NCI-H2196 treated with DMSO at 0.1 percent for 48 hours (cell line): ENCODE measurements around the gene PTGDS.

ENCODE experiments used
- DNase-seq: peaks from one replicate; lab custom pipeline; 2025; ENCODE audit not compliant: unreplicated experiment; lab: John Stamatoyannopoulos, UW

Gene PTGDS

DNA sequence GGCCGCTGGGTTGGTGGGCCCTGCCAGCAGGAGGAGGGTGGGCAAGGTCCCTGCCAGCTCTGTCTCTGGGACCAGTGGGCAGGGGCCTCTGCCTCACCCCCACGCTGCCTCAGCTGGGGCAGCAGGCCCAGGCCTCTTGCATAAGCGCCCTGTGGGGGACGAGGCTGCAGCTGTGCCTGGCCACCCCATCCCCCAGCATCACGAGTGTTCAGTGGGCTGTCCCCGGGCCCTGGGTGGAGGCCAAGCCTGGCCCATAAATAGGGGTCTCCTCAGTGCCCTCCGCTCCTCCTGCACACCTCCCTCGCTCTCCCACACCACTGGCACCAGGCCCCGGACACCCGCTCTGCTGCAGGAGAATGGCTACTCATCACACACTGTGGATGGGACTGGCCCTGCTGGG is at the start of gene PTGDS:
Gene PTGDS, plus strand, starts transcription at position 282 of the 400 bp plus-strand sequence. Its CDS starts 75 bp downstream, at position 357.
- no peak for DNase-seq

DNA sequence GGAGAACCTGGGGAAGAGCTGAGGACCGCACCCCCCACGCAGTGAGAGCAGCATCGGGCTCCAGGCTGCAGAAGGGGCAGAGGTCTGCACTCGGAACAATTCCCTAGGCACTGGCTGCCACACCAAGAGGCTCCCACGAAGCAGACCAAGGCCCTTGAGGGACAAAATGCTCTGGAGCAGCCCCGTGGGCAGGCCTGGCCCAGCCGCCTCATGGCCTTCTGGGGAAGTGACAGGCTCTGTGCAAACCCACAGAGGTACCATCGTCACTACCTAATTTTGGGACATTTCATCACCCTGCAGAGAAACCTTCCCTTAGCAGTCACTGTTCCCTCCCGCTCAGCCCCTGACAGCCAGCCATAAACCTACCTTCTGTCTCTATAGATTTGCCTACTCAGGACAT is 48.7 kb upstream of the PTGDS start:
- no peak for DNase-seq

DNA sequence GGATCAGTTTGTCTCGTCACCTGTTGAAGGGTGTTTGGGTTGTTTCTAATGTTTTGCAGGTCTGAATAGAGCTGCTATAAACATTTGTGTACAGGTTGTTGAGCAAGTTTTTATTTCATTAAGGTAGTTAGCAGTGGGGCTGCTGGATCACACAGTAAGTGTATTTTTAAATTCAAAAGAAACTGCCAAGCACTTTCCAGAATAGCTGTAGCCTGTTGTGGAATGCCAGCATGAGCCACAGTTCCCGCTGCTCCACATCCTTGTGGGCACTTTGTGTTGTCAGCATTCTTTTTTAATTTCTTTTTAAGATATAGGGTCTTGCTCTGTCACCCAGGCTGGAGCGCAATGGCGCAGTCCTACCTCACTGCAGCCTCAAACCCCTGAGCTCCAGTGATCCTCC is 47.3 kb upstream of the PTGDS start:
- no peak for DNase-seq

DNA sequence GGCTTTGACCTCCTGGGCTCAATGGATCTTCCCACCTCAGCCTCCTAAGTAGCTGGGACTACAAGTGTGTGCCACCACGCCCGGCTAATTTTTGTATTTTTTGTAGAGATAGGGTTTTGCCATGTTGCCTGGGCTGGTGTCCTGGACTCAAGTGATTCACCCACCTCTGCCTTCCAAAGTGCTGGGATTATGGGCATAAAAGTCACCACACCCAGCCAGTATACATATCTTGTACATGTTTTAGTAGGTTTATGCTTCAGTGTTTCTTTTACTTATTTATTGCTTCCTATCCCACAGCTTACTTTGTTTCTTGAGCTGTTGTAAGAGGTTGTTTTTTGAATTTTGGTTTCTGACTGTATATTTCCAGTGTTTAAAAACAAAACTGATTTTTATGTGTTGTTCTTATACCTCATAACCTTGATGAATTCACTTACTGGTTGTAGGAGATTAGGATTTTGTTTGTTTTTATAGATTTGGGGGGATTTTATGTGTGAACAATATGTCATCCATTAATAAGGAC is 45.6 kb upstream of the PTGDS start:
- no peak for DNase-seq

DNA sequence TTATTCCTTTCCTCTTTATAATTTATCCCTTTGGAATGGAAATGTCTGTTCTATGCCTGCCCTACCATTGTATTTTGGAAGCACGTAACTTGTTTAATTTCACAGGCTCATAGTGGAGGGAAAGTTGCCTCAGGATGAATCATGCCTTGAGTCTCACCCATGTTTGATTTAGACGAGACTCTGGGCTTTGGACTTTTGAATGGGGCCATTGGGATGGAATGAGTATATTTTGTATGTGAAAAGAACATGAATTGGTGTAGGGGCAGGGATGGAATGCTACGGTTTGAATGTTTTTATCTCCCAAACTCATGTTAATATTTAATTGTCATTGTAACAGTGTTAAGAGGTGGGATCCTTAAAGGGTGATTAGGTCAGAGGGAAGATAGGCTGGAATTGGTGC is 43.0 kb upstream of the PTGDS start:
- DNase-seq = no peak

DNA sequence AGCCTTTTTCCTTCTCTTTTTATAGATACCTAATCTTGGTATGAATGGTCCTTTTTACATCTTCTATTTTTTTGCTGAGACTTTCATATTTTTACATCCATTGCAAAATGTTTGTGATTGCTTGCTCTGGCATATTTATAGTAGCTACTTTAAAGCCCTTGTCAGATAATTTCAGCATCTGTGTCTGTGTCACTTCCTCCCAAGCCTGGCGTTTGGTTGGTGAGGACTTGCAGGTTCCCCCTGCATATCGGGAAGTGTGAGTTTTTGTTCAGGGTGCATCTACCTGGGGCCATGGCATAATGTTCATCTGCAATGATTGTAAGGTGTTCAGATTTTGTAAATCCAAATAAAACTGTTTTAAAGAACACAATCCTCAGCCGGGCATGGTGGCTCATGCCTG is 41.7 kb upstream of the PTGDS start:
- no peak for DNase-seq

DNA sequence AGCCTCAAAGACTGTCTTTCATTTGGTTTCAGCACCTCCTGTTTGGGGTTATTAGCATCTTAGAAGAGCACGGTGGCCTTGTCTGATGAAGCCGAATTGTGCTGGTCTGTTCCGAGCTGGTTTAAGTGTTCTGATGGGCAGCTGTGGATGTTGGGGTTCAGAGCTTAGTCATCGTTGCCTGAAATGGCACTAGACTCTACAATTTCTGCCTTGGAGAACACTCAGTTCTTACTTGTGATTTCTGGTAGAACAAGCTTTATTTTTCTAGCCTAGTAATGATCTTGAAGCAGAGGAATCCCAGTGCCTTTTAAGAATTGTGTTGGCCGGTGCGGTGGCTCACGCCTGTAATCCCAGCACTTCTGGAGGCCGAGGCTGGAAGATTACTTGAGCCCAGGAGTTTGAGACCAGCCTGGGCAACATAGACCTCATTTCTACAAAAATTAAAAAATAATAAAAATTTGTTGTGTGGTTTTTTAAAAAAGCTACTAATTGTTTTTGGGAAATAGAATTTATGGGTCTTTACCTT is 40.6 kb upstream of the PTGDS start:
- DNase-seq = no peak

DNA sequence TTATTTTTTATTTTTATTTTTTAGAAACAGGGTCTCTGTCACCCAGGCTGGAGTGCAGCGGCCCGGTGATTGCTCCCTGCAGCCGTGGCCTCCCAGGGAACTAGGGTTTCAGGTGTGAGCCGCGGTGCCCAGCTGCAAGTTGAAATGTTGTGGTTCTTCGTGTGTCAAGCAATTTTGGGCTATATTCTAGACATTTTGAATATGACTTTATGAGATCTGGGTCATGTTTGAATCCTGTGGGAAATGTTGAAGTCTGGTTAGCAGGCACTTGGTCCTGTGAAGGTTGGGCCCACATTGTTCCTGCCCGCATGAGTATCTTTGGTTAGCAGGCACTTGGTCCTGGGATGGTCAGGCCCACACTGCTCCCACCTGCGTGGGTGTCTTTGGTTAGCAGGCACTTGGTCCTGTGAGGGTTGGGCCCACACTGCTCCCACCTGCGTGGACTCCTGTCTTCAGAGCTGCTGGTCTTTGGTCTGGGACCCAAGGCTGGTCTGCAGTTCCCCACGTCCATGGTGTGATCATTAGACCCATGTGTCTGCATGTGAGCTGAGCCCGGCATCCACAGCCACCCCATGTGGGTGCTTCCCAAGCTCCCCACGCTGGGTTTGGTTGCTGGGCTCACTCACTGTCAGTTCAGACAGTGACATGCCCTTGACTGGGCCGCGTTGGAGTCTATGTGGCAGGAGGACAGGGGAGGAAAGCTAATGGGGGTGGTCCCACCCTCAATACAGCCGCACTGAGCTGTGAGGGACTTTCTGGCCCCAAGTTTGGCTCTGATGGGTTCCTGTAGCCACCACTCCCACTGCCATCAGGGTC is 39.9 kb upstream of the PTGDS start:
- DNase-seq = no peak

DNA sequence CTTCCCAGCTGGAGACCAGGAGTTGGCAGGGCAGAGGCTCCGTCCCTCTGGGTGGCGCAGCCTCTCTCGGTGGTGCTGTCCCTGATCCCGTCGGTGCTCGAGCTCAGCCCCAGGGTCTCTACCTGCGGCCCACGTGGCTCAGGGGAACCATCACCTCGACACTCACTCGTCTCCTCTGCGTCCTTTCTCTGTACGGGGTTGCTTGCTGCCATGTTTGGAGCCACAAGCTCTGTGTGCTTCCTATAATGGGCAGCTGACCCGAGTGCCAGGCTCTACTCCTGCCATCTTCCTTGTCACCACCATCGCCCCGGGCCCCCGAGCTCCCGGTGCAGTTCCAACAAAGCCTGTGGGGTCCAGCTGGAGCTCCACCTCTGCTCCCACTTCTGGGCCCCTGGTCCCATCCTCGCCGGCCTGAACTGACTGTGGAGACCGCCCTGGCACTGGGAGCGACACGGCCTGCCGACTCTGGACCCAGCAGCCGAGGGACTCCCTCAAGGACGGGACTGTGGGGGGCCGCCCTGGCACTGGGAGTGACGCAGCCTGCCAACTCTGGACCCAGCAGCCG is 37.8 kb upstream of the PTGDS start:
- no peak for DNase-seq

DNA sequence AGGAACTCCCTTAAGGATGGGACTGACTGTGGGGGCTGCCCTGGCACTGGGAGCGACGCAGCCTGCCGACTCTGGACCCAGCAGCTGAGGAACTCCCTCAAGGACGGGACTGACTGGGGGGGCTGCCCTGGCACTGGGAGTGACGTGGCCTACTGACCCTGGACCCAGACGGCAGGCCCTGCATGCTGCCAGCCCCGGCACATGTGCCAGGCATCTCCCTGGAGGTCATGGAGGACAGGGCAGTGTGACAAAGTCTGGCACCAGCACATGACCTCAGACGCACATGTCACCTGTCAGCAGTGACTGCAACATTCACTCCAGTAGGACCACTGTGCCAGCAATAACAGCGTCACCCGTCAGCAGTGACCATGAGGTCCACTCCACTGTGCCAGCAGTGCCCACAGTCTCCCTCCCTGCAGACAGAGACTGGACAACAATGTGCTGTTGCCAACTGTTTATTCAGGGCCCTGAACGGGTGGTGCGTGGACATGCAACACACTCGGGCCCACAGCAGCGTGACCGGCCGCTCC is 37.2 kb upstream of the PTGDS start:
- DNase-seq = no peak

DNA sequence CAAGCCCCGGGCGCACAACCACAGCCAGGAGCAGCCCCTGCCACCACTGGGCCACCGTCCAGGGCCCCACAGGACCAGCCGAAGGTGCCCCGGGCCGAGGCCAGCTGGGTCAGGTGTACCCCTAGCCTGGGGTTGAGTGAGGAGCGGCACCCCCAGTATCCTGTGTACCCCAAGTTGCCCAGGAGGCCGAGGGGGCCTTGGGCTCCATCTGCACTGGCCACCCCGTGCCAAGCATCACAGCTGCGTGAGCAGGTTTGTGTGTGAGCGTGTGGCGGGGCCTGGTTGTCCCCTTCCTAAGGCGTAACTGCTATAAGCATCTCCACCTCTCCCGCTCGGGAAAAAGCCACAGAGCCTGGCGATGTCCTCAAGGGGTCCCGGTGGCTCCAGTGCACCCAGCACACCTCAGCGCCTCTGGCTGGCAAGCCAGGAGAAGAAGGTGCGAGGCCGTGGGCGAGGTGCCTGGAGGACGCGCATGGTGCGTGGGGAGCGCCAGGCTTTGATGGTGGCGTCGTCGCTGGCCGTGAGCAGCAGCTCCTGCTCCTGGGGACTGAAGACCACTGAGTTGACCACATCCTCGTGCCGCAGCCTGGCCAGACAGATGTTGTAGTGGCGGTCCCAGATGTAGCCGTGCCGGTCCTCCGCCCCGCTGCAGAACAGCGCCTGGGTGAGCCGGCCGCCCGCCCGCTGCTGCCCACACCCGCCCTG is 36.6 kb upstream of the PTGDS start:
- DNase-seq = no peak

DNA sequence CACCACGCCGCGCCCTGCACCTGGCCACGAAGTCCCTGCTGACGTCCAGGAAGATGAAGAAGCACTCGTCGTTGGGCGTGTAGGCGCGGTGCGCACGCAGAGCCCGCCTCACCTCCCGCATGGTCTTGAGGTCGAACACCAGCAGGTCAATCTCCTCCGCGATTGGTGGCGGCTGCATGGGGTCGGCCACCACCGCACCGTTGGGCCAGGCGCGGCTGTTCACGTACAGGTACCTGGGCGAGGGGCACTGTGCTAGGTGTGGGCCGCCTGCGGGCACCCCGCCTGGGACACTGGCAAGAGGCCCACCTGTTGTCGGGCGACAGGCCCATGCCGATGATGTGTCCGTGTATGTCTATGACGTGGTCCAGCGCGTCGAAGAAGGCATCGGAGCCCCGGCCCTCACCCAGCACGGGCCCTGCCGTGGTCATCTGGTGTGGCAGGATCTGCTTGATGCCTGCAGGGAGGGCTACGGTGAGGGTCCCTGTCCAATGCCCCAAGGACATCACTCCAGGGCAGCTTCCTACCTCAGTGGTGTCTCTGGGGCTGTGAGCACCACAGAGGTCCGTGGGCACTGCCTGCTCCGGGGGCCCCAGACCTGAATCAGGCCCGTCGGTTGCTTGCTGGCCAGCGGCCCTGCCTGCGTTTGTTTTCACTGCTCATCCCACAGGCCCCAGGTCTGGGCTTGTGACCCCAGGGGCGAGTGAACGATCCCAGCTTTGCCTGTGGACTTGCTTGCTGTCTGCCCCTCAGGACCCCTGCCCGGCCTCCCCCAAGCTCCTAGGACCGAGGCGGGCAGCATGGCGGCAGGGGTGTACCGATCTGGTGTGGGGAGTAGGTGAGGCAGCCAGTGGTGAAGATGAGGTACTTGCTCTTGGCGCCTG is 35.8 kb upstream of the PTGDS start:
- DNase-seq = no peak

DNA sequence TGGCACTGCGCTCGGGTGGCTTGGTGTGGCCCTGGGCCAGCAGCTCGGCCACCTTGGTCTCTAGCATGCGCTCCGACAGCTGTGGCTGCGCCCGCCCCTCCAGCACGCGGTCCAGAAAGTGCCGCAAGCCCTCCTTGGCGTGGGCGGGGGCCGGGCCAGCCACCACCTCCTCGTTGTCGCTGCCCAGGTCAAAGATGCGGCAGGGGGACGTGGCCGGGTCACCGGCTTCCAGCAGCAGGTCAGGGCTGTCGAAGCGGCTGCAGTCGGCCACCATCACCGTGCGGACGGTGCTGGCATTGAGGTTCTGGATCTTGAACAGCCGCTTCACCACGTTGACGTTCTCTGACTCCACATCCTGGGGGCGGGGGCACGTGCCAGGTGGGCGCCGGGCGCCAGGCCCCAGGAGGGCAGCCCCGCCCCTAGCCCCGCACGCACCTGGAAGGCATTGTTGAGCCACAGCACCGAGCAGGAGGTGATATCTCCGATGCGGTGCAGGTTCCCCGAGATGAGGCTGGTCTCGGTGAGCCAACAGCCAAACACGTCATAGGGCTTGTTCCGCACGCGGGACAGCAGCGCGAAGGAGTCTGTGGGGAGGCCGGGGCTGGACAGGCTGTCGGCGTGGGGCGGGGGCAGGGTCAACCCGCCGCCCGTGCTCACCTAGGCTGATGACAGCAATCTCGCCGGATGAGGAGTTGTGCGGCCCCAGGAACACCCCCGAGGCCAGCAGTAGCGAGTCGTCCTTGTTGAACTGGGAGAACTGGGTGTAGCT is 35.0 kb upstream of the PTGDS start:
- DNase-seq = no peak

DNA sequence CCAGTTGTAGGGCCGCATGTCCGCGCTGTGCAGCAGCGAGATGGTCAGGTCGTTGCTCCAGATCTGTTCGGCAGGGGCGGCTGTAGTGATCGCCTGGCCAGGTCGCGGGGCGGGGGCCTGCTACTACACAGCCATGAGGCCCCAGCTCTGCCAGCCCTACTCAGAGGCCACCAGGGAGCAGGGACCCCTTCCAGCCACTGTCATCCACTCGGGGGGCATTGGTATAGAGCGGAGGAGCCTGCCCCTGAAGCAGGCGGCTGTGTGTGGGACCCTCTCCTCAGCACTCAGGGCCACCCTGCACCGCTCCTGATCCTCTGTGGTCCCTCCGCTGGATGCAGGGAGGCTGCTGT is 34.4 kb upstream of the PTGDS start:
- no peak for DNase-seq

DNA sequence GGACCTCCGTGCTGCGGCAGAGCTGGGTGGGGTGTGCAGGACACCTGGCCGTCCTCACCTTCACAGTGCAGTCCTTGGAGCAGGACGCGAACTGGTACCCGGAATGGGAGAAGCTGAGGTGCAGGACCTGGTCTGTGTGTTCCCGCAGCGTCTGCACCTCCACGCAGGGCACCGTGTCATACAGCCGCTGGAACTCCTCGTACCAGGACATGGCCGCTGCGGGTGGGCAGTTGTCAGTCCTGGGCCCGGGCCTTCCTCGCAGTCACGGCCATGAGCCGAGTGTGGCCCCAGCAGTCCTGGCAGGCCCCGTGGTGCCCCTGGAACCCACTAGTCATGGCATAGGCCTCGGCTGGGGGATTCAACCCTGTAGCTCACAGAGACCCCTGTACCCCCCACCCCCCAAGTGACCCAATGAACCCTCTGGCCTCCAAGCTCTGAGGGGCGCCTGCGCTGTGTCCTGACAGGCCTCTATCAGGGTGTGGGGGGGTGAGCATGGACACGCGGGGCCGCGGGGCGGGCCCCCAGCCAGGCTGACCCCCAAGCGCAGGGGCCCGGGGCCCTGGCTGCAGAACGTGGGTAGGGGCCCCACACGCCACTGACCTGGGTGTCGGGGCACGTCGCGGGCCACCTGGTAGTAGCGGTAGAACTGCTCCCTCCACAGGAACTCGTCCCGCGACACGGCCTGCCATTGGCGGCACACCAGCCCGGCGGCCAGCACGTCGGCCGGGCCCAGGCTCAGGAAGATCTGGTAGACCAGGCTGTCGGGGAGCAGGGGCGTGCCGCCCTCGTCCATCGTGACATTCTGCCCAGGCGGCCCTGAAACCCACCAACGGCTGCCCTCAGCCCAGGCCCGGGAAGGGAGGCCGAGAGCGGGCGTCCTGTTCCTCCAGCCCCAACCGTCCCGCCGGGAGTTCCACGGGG is 33.8 kb upstream of the PTGDS start:
- DNase-seq = no peak

DNA sequence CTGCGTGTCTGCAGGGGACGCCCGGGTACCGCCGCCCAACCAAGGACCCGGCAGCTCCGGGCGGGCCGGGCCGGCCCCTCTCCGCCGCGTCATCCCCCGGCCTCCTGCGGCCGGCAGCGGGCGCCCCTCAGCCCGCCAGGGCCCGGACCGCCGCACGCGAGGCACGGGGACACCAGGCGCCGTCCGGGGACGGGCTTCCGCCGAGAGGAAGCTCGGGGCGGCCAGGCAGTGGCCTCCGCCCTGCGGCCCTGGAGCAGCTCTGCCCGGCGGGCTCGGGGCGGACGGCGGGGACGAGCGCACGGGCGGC is 33.1 kb upstream of the PTGDS start:
- no peak for DNase-seq

DNA sequence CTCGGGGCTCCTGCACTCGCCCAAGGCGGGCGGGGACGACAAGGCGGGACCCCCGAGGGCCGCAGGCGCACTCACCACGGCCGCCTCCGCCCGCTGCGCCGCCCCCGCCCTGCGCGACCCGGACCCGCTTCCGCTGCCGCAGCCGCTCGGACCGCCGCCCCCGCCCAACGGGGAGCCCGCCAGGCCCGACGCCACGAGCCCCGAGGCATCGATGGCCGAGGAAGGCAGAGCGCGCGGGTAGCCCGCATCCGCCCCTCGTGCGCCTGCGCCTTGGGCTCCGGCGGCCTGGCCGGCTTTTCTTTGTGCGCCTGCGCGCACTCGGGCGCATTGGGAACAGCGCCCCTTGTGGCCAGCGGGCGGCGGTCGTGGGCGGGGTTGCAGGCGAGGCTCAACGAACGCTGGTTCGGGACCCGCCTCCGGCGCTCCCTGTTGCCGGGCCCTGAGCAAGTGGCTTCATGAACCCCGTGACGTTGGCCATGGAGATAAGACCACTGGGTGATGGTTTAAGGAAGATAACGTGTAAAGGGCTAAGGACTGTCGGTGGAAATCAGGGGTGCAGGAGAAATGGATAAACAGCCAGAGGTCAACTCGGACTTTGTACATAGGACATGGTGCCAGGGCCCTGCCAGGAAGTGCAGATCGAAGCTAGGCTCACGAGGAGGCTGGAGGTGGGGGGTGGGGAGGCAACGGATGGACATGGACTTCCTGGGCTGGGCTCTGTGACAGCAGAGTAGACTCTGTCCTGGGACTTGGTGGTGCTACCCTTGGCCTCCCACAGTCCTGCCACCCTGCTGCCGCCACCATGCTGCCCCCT is 32.6 kb upstream of the PTGDS start, which contains the start of the genes C8G and FBXW5:
Gene C8G, plus strand, starts transcription at position 725 of the 814 bp plus-strand sequence. Its CDS starts 78 bp downstream, at position 803.
Gene FBXW5, minus strand, starts transcription at position 220 of the 814 bp plus-strand sequence. CDS start 655 bp downstream, outside the sequence.
- peak; percentile 88 for DNase-seq
